Neural progenitor cell (in vitro differentiated cells): Measurements from ENCODE around the gene DNAJB14. TPM values are rescaled to one million over a fixed set of nuclear protein-coding genes. Genes with fewer than 3 reads are reported as not detected.

Experiments used
- DNase-seq: peaks from one replicate; pipeline ENCODE4 v3.0.0-alpha.2; 2016; ENCODE audit warnings: low spot score
- H2AFZ ChIP-seq: fragments of 200-600 bp; sonication (generic); replicated peaks from 2 replicates; pipeline ENCODE4 v1.6.1; 2016; ENCODE audit warnings: antibody characterized with exemption
- H3F3A ChIP-seq: fragments of 200-600 bp; sonication (generic); 2 replicates; pipeline ENCODE4 v1.6.1; 2016; ENCODE audit warnings: antibody characterized with exemption, low read depth
- H3K27ac ChIP-seq: fragments of 200-600 bp; sonication (generic); 2 replicates; pipeline ENCODE4 v1.5.1; 2016; ENCODE audit warnings: mild to moderate bottlenecking
- H3K27me3 ChIP-seq: fragments of 200-600 bp; sonication (generic); 2 replicates; pipeline ENCODE4 v1.6.1; 2016; ENCODE audit warnings: mild to moderate bottlenecking, moderate library complexity
- H3K36me3 ChIP-seq: fragments of 200-600 bp; sonication (generic); 2 replicates; pipeline ENCODE4 v1.5.1; 2016
- H3K4me1 ChIP-seq: fragments of 200-600 bp; sonication (generic); 2 replicates; pipeline ENCODE4 v1.6.1; 2016; ENCODE audit warnings: mixed run types
- H3K4me2 ChIP-seq: fragments of 200-600 bp; sonication (generic); 2 replicates; pipeline ENCODE4 v1.6.1; 2016
- H3K4me3 ChIP-seq: fragments of 200-600 bp; sonication (generic); 2 replicates; pipeline ENCODE4 v1.5.1; 2016
- H3K79me2 ChIP-seq: fragments of 200-600 bp; sonication (generic); 2 replicates; pipeline ENCODE4 v1.6.1; 2016; ENCODE audit warnings: low read depth
- H3K9ac ChIP-seq: fragments of 200-600 bp; sonication (generic); 2 replicates; pipeline ENCODE4 v1.6.1; 2016
- H3K9me3 ChIP-seq: fragments of 200-600 bp; sonication (generic); 2 replicates; pipeline ENCODE4 v1.5.1; 2016; ENCODE audit warnings: low read depth
- H4K20me1 ChIP-seq: fragments of 200-600 bp; sonication (generic); 2 replicates; pipeline ENCODE4 v1.6.1; 2016; ENCODE audit warnings: low read depth
- H3K27ac Mint-ChIP-seq: 3 replicates; pipeline ENCODE4 v1.8.0; 2021; ENCODE audit warnings: mixed read lengths
- H3K27me3 Mint-ChIP-seq: 2 replicates; pipeline ENCODE4 v1.8.0; 2022; ENCODE audit warnings: low read depth, mild to moderate bottlenecking, inconsistent platforms, moderate library complexity, mixed read lengths; ENCODE audit not compliant: insufficient read depth
- H3K36me3 Mint-ChIP-seq: 3 replicates; pipeline ENCODE4 v1.8.0; 2021; ENCODE audit warnings: mixed read lengths
- H3K4me1 Mint-ChIP-seq: 3 replicates; pipeline ENCODE4 v1.8.0; 2021; ENCODE audit warnings: mixed read lengths
- H3K4me3 Mint-ChIP-seq: 3 replicates; pipeline ENCODE4 v1.8.0; 2021; ENCODE audit warnings: mild to moderate bottlenecking, moderate library complexity, mixed read lengths
- H3K9me3 Mint-ChIP-seq: 3 replicates; pipeline ENCODE4 v1.8.0; 2020; ENCODE audit warnings: mixed read lengths
- CTCF ChIP-seq: fragments of 200-600 bp; sonication (generic); IDR thresholded peaks from 2 replicates; pipeline ENCODE4 v1.5.1; 2017; ENCODE audit warnings: antibody characterized with exemption, mild to moderate bottlenecking
- EZH2 ChIP-seq: fragments of 200-600 bp; sonication (generic); IDR thresholded peaks from 2 replicates; pipeline ENCODE4 v1.6.1; 2017; ENCODE audit warnings: antibody characterized with exemption, mild to moderate bottlenecking, moderate library complexity
- EZH2phosphoT487 ChIP-seq: fragments of 200-600 bp; sonication (generic); IDR thresholded peaks from 2 replicates; pipeline ENCODE4 v1.6.1; 2017; ENCODE audit warnings: antibody characterized with exemption
- total RNA-seq: library from RNA; depleted of rRNA; stranded (reverse); fragments of >200 nt; gene quantifications from 2 replicates; pipeline ENCODE4 v1.2.3, GENCODE V29; 2015; ENCODE audit warnings: low replicate concordance

The DNAJB14 gene
- total RNA-seq, 1 donor from 2014 or later, result 56.5 TPM

- Histone ChIP-seq H3K4me3 (no peak overlapping the region), H4K20me1 (no peaks in the 10 kb centered on the region), H3K4me1 (no peaks in the 10 kb centered on the region), H3K4me2 (no peak overlapping the region), H3K36me3 (peaks cover 3% of the 10 kb centered on the region), H3K9ac (no peak overlapping the region), H3F3A (no peaks in the 10 kb centered on the region), H2AFZ (no peak overlapping the region), H3K27me3 (no peaks in the 10 kb centered on the region), H3K9me3 (no peaks in the 10 kb centered on the region), H3K27ac (no peak overlapping the region), H3K79me2 (no peaks in the 10 kb centered on the region)
- no peak overlapping the region for H3K27ac Mint-ChIP-seq
- H3K9me3 Mint-ChIP-seq, result no peaks in the 10 kb centered on the region
- no peaks in the 10 kb centered on the region for H3K27me3 Mint-ChIP-seq
- DNase-seq, result no peak
- peaks cover 1% of the 10 kb centered on the region for H3K36me3 Mint-ChIP-seq
- TF ChIP-seq EZH2 (no peak), CTCF (no peak), EZH2phosphoT487 (no peak)
- no peak overlapping the region for H3K4me3 Mint-ChIP-seq
- H3K4me1 Mint-ChIP-seq, result peaks cover 3% of the 10 kb centered on the region
Observed at GRCh38 chr4:99886146-99886545, 60.3 kb downstream of the DNAJB14 start.

GRCh38 chr4:99885687-99886086 lies 60.7 kb downstream of the DNAJB14 start:
- peaks cover 3% of the 10 kb centered on the region for H3K36me3 ChIP-seq
- peaks cover 1% of the 10 kb centered on the region for H3K36me3 Mint-ChIP-seq
- H3K27me3 ChIP-seq, result no peaks in the 10 kb centered on the region
- H4K20me1 ChIP-seq, result no peaks in the 10 kb centered on the region
- no peaks in the 10 kb centered on the region for H3F3A ChIP-seq
- H3K4me1 Mint-ChIP-seq, result peaks cover 3% of the 10 kb centered on the region
- H3K4me3 Mint-ChIP-seq, result no peak overlapping the region
- no peak overlapping the region for H3K4me3 ChIP-seq
- H3K4me2 ChIP-seq, result no peak overlapping the region
- no peak overlapping the region for H2AFZ ChIP-seq
- H3K4me1 ChIP-seq, result no peaks in the 10 kb centered on the region
- no peaks in the 10 kb centered on the region for H3K79me2 ChIP-seq
- no peak overlapping the region for H3K27ac ChIP-seq
- no peak overlapping the region for H3K27ac Mint-ChIP-seq
- no peak for DNase-seq
- no peak for TF ChIP-seq EZH2
- TF ChIP-seq EZH2phosphoT487, result no peak
- TF ChIP-seq CTCF, result no peak
- no peaks in the 10 kb centered on the region for H3K27me3 Mint-ChIP-seq
- no peaks in the 10 kb centered on the region for H3K9me3 Mint-ChIP-seq
- H3K9ac ChIP-seq, result no peak overlapping the region
- H3K9me3 ChIP-seq, result no peaks in the 10 kb centered on the region

- no peak overlapping the region for H3K9ac ChIP-seq
- Mint-ChIP-seq H3K36me3 (peaks cover 3% of the 10 kb centered on the region), H3K9me3 (no peaks in the 10 kb centered on the region), H3K27me3 (no peaks in the 10 kb centered on the region), H3K27ac (no peak overlapping the region), H3K4me3 (no peak overlapping the region), H3K4me1 (peaks cover 3% of the 10 kb centered on the region)
- H3K79me2 ChIP-seq, result no peaks in the 10 kb centered on the region
- no peaks in the 10 kb centered on the region for H3F3A ChIP-seq
- H3K36me3 ChIP-seq, result peaks cover 3% of the 10 kb centered on the region
- no peaks in the 10 kb centered on the region for H3K27me3 ChIP-seq
- H3K27ac ChIP-seq, result no peak overlapping the region
- H3K4me1 ChIP-seq, result no peaks in the 10 kb centered on the region
- H3K4me2 ChIP-seq, result no peak overlapping the region
- DNase-seq, result peak; percentile 55
- H2AFZ ChIP-seq, result no peak overlapping the region
- TF ChIP-seq EZH2phosphoT487 (no peak), EZH2 (no peak), CTCF (peak; percentile 68)
- no peaks in the 10 kb centered on the region for H3K9me3 ChIP-seq
- H3K4me3 ChIP-seq, result no peak overlapping the region
- no peaks in the 10 kb centered on the region for H4K20me1 ChIP-seq
Observed at GRCh38 chr4:99885063-99885664, 61.3 kb downstream of the DNAJB14 start.
